GM21825 (cell line): ENCODE data around the gene TUBB6.

ENCODE experiments used
- ATAC-seq: cut with Tn5 transposase; IDR thresholded peaks from one replicate; pipeline ENCODE4 v1.9.1; 2021; ENCODE audit warnings: mild to moderate bottlenecking, moderate library complexity; ENCODE audit not compliant: unreplicated experiment

TUBB6 gene

DNA sequence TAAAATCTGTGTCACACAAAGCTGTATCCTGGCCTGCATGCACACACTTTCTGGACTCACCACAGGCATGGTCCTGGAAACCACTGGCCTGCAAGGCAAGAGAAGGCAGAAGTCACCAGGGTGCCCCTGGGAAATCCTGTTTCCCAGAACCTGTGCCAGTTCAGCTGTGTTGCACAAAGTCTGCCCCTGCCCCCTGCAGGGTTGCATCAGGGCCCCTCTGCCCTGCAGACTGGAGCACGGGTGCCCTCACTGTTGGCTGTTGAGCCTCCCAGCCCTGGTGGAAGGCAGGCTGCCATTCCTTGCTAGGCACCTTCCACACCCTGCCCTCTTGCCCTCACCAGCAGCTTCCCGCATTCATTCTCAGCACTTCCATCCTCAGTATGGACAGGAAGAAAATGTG is 18.0 kb upstream of the TUBB6 start:
- ATAC-seq, result no peak

DNA sequence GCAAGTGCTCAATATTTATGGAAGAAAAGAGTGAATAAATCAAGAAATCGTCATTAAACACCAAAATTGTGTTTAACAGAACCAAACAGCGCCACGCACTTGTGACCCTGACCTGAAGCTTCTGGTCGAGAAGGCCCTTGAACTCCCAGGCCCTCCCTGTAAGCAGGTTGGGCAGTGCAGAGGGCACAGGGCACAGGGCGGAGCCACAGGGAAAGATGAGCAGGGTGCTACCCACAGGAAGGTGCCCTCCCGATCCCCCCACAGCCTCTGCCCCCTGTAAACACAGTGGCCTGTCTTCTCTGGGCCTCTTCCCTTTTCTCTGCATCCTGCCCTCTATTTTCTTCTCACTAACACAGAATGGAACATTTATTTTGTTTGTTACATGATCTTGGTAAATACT is 16.9 kb upstream of the TUBB6 start:
- ATAC-seq, result no peak

DNA sequence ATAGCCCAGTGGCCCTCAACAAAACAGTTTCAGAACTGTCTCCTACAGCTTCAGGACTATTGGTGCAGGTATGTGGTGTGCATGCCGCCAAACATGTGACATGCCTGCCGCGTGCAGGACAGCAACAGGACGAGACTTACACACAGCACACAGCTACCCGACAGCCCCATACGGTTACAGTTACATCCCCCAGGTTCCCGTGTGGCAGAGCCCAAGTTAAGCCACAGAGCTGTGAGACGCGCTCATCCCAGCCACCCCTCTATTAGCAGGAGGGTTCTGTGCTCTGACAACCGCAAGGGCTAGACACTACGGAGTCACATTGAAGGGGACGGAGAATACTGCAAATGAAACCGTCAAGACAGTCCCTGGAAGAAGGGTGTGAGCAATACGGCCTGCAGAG is 16.4 kb upstream of the TUBB6 start:
- ATAC-seq, result no peak

DNA sequence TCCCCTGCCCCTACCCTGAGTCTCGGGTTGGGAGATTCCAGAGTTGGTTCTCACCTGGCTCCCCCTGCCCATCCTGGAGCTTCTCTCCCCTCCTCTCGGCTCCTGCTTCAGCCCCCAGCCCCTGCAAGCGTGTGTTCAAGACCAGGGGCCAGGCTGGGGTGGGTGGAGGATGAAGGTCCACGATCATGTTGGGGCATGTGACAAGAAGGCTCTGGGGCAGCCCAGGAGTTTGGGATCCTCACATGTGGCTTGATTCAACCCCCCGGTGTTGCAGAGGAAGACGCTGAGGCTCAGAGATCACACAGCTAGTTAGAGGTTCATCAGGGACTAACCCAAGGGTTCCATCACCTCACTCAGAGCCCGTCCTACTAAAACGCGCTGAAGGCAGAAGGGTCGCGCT is 14.2 kb upstream of the TUBB6 start:
- ATAC-seq, result no peak

DNA sequence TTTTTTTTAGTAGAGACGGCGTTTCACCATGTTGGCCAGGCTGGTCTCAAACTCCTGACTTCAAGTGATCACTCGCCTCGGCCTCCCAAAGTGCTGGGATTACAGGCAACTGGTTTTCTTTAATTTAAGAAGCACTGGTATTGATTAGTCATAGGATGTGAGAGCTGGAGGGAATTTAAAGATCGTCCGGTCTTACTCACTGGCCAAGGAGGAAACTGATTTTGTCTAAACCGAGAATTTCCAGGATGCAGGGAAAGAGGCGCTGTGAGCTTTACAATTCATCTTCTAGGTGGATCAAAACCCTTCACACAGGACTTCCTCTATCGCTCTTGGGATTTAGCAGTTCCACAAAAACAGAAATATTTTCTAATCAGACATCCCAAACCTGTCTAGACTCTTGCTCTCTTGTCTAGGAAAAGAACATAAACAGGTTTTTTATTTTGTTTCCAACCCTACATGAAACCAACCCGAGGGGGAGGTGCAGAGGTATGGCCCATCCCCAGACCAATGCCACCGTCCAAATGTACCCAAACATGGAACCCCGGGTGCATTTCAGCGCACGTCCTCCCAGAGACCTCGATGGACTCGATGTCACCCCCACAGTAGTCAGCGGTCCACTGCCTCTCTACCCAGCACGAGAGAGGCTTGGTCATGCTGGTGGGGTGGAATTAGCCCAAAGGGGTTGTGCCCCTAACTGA is 12.5 kb upstream of the TUBB6 start:
- ATAC-seq, result no peak

DNA sequence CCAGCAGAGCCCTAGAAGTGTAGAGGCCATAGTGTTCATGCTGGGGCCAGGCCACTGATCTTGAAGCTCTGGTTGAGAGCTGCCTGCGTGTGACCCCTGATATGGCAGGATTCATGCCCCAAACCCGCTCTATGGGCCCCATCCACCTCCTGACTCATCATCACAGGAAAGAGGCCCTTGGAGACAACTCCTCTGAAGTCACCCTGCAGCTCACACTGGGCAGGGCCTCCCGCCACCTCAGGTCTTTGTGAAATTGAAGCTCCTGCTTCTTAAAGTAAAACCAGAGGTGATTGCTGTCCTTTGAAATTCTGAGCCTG is 12.0 kb upstream of the TUBB6 start:
- no peak for ATAC-seq

DNA sequence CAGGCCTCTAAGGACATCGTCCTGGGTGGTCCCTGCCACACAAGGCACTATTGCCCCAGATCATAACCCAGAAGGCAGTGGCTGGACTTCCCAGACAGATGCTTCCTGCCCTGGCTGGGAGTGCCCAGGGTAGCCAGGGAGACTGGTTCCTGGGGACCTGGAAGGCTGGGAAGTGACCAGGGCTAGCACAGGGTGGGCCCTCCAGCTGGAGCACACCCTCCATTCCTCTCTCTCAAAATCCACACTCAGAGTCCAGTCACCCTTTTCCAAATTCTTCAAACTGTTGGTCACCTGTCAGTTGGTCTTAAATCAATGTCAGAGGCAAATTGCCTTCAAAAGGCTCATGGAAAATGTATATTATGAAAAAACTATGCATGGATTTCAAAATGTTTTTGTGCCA is 11.6 kb upstream of the TUBB6 start:
- no peak for ATAC-seq

DNA sequence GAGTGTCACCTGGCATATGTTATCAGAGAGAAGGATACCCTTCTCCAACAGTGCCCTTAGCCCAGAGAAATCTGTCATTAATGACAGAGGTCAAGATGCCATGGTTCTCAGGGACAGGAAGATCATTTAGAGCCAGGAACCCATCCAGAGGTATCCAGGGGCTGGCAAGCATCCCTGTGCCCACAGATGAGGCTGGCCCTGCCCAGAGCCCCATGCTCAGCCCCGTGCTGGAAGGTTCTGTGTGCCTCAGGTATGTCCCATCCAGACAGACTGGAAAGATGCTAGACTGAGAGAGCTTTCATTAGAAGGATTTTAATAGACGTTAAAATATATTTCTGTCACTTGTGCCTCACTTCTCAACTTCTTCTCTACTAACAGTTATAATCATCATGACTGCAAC is 8.2 kb upstream of the TUBB6 start:
- no peak for ATAC-seq

DNA sequence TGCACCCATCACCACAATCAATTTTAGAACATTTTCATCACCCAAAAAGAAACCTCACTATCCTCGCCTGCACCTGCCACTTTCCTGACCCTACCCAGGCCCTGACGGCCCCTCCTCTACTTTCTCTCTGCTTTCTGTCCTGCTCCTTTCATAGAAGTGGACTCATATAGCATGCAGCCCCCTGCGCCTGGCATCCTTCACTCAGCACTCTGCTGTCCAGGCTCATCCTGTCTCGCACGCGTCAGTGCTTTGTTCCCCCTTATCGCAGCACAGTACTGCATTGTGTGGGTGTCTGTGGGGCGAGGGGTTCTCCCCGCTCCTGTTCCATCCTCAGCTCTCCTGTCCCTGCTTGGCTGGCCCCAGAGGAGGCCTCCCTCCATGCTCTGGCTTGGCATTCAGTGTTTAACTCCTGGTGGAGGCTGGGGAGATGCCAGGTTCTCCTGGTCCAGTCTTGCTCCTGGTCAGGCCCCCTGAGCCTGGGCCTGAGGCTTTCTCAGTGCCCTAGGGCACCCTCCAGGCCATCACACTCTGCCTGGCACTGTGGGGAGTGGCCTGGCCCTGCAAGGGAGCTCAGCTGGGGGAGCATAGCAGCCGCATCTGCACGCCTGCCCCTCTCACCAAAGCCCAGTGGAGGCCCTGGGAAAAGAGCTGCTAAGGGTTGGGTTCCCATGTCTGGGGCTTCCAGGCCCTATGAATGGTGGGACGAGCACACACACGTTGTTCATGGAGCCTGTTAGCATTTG is 6.6 kb upstream of the TUBB6 start:
- no peak for ATAC-seq

DNA sequence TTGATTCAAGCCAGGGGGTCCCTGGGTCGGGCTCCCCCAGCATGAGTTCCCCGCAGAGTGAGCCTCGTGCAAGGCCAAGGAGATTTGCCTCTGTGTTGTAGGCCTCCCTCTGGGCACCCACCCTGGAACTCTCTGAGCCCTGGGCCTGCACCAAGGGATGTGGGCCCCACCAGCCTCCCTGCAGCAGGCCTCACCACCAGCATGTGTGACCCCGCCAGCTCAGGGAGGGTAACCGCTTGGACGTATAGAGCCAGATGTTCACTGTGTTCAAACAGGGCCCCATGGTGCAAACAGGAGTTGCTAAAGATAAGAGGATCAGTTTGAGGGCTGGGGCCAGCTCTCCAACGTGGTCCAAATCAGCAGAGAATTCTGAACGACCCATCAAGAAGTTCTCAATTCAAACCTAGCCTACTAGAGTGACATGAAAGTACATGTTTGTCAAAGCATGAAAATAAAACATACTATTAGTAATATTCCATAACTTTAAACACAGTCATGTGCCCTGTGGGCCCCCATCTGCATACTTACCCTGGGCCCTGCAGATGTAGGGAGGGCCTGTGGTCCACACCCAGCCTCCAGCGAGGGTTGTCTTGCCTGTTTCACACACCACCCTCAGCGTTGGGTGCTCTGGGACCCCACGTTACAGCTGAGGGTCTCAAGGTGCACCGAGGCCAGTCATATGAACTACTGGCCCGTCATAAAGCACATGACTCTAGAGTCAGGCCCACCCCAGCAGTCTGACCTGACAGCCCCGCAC is 5.5 kb upstream of the TUBB6 start:
- ATAC-seq, result no peak

DNA sequence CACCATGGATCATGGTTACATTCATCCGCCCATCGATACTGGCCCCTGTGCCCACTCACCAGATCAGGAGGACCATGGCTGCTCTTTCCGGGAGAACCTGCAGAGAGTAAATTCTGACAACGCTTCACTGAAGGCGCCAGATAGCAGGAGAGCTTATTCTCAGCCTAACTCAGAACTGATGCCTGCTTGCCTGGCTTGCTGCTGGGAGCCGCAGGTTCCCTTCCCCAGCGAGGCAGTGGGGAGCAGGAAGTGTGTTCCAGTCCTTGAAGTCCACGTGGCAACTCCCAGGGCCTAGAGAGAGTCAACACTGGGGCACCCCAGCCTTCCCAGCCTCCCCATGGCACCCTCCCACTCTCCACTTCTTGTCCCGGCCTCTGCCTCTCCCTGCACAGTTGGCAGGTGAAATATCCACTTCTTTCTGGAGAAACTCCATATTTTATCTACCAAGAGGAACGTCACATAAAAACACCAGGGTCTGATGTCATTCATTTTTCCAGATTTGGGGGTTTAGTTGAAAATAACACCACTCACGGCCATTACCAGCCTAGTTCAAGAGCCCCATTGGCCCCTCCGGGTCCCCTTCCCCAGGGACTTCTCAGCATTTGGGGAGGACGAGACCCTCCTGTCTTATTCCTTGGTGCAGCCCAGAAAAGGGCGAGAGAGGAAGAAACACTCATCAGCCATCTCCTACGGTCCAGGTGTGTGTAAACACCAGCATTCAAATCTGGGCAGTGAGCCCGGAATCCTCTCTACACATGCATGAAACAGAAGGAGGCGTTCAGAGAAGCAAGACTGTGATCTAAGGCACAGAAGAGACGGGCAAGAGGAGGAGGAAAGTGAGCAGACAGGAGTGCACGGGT is 3.5 kb upstream of the TUBB6 start:
- no peak for ATAC-seq

DNA sequence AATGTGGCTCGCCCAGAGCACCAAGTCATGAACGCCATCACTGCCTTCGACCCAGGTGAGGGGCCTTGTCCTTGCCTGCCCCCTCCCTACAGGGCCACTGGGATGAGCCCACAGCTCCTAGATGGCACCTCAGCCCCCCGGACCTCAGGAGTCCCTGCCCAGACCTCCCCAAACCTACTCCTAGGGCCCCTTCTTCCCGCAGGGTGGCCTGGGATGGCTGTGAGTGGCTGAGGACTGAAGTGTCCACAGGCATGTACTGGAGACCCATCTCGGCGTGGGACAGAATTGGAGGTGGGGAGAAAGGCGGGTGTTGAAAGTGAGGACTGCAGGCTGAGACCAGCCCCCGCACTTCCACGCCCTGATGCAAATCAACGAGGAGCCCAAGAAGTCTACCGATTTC is 2.8 kb upstream of the TUBB6 start:
- no peak for ATAC-seq

DNA sequence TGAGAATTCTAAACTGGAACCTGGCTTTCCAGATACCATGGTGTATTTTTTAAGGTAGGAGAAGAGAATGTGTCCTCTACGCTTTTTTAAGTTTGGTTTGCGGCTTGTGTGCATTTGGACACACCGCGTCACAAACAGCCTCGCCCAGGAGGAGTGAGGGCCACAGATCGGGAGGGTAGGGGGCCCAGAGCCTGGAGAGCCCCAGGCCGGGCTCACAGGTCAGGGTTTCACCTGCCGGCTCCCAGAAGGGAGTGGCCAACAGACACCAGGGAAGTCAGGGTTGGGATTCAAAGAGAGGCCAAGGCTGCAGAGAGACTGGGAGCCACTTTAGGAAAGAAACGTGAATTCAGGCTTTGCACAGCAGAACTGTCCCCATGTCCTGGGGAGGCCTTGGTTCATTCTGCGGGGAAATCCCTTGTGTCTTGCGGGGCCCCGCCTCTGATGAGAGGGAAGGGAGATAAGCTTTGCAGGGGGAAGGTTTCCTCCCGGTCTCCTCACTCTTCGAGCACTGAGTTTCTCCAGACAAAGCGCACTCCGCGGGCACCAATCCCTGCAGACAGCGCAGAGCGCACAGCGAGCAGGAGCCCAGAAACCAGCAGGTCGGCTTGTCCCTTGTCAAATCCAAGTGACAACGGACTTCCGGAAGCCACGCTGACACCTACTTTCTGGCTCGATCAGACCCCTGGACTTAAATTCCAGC is 2.0 kb upstream of the TUBB6 start:
- ATAC-seq, result no peak

DNA sequence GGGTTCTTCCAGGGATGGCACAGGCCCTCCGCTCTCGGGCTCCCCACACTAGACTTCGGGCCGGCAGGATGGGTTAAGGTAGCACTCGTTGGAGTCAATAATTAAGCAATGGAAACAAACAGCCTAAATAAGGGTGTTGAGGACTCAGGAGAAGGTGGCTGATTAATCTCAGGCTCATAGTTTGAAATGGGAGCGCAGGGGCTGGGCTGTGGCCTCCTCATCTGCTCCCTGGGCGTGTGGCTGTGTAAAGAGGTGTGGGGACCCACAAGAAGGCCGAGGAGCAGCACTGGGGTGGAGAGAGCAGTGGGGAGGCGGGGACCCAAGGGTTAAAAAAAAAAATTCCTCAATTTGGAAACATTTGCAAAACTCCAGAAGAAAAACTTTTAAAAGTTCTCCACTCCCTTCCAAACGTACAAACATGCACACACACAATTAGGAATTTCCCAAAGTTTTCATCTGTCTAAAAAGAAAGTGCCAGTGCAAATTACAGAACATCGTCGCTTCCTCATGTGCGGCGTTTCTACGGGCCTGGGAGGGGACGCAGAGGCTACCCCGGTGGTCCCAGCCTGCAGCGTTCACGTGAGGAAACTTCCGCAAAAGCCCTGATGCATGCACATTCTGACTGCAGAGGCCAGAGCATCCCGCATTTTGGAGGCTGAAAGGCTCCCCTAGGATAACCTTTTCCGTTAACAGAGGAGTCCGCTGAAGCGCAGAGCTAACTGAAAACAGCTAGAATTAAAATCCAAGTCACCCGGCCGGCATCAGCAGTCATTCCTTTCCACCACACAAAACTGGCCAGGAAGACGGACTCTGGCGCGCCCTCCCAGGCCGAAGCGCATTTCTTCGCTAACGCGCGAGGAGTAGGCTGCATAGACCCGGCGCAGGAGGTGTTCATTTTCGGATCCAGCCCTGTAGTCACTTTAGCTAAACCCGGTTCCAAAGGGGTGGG is 1.0 kb upstream of the TUBB6 start:
- no peak for ATAC-seq

DNA sequence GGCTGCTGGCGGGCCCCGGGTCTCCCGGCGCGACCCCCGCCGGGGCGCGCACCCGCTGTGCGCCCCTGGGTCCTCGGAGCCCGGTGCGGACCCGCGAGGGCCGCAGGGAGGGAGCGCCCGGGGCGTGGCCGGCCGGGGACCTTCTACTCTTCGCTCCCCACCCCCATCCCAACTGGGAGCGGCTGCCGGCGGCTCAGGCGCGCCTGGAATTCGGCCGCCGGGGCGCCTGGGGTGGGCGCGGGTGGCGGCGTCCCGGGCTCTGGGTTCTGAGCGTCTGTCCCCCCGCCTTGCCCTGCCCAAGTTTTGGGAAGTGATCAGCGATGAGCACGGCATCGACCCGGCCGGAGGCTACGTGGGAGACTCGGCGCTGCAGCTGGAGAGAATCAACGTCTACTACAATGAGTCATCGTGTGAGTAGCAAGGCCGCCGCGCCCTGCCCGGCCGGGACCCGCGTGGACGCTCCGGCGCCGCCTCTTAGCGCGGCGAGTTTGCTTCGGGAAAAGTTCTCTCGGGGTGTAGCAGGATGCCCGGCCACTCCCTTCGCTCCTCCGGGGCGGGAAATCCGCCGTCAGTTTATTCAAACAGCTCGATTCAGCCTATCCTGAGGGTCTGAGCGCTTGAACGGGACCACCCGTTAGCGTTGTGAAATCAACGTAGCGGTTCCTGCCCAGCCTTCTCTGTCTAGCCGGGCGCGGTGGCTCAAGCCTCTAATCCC is 502 bp downstream of the TUBB6 start:
- ATAC-seq, result peak; percentile 40

DNA sequence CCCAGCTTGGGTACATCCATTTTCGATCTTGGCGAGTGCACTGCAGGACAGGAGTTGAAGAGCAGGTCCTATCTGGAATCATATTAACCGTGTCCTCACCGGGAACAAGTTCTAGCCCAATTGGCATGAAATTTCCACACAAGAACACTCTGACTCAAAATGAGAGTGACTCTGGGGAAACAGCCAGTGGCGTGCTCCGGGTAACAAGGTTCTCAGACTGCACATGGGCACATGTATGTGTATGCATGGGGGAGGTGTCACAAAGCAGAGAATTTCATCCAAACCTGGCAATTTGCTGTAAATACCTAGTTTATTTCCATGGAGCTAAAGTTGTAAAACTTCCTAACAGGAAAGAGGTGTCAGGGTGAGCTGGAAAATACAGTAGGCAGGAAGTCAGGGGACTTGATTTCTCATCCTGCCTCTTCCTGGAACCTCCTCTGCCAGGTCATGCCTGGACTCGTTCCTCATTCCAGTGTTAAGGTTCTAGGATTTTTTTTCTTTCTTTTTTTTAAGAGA is 1.7 kb downstream of the TUBB6 start:
- ATAC-seq, result no peak

DNA sequence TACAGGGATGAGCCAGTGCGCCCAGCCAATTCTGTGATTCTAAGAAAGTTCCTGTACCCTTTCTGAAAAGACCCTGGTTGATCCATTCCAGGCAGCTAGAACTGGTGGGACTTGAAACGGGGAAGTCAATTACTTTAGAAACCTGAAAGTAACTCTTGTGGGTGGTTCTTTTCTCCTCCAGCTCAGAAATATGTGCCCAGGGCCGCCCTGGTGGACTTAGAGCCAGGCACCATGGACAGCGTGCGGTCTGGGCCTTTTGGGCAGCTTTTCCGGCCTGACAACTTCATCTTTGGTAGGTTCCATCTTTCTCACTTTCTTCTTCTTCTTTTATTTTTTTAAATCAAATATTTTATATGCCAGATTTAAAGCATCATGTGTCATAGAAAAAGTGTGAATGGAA is 2.7 kb downstream of the TUBB6 start:
- no peak for ATAC-seq

DNA sequence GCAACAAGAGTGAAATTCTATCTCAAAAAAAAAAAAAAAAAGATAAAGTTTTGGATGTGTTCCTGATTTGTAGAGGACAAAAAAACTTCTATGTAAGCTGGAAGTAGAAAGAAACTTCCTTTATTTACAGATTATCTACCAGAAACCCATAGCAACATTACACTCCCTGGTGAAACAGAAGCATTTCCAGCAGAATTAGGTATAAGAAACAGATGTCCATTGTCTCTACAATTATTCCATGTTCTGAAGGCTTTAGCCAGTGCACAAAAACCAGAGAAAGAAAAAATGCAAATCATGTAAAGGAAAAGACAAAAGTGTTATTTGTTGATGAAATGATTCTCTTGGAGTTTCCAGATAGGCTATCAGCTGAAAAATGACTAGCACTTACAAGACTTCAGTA is 4.9 kb downstream of the TUBB6 start:
- ATAC-seq, result no peak
